ENCODE measurements around the gene ARAP3.

The ARAP3 gene

DNA sequence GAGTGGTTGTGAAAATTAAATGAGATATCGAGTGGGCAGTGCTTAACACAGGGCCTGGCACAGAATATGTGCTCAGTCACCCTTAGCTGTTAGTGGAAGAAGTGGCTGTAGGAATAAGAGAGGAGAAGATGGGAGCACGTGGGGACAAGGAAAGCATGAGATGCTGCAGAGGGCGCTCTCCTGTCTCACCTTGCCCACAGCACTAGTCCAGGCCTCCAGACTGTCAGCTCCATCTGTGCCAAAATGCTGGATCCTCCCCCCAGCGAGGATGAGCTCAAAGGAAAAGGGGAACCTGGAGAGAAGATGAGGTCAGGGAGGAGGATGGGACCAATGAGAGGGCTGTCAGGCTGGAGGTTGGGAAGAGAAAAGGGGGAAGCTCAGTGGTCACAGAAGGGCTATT, 12.5 kb downstream of the ARAP3 start:
- DNase-seq: no peak

DNA sequence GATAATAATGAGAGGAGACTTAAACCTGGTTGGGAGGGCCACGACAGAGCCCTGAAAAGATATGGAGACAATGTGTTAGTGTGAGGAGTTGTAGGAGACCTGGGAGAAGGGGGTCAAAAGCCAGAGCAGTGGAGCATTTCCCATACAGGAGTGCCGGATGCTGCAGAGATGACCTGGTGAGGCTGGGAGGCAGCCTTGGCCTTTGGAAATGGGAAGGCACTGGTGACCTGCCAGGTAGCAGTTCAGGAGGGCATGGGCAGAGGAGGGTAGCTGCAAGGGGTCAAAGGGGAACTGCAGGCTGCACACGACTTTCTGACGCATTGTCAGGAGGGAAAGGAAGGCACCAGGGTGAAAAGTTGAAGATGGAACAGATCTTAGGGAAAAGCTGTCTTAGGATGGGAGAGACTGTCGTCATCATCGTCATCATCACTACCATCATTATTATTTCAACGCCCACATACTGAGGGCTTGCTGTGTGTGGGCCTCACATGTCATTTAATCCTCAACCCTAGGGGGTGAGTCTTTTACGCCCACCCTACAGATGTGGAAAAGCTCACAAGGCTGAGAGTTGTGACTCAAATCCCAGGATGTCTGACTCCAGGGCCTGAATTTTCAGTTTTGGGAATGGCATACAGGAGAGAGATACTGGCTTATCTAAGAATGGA, 13.3 kb downstream of the ARAP3 start:
- no peak for DNase-seq

- DNase-seq: no peak
Measured at GRCh38 chr5:141665995-141666940, 15.8 kb downstream of the ARAP3 start.

DNA sequence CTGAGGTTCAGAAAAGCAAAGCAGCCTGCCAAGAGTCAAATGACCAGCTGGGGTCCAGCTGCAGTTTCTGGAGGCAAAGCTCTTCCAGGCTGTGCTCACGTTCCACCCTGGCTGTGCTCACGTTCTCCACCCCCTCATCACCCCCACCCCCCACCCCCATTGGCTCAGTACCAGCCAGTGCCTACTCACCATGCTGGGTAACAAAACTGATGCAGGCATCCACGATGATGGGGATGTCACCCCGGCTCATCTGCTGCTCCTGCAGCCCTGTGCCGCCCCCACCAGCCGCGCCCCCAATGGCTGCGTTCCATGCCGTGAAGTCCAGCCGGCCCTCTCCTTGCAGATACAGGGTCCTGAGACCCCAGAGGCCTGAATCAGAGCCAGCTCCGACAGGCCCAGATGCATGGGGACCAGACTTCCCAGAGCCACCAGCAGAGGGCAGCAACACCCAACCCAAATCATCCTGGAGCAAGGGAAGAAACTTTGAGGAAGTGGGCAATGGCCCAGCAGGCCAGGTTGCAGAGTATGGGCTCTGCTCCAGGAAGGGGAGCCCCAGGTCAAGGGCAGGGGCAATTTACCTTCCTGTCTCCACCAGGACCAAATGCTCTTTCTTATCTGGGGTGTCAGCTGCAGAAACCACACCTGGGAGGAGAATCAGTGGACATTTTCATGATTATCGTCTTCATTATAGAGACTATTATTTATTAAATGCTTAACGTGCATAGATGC, 17.1 kb downstream of the ARAP3 start:
- DNase-seq: peak; percentile 65

DNA sequence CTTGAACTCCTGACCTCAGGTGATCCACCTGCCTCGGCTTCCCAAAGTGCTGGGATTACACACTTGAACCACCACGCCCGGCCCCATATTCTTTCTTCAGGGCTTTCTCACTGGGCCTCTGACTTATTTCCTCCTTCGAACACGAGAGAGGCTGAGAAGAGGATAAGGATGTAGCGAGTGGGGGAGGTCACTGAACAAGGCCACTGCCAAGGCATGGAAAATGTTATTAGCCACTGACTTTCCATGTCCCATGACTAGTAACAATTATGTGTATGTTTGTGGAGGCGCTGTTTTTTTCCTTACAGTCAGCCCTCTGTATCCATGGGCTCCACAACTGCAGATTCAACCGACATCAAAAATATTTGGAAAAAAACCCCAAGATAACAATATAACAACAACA, 18.5 kb downstream of the ARAP3 start:
- no peak for DNase-seq

- DNase-seq: no peak
Measured at GRCh38 chr5:141662028-141662427, 20.0 kb downstream of the ARAP3 start.

- no peak for DNase-seq
Measured at GRCh38 chr5:141657937-141658545, 24.0 kb downstream of the ARAP3 start.

- DNase-seq: no peak
Measured at GRCh38 chr5:141657404-141657803, 24.6 kb downstream of the ARAP3 start.

- DNase-seq: no peak
Measured at GRCh38 chr5:141656396-141656795, 25.6 kb downstream of the ARAP3 start.

GRCh38 chr5:141655020-141655419, 27.0 kb downstream of the ARAP3 start:
- no peak for DNase-seq

GRCh38 chr5:141654298-141654697, 27.7 kb downstream of the ARAP3 start:
- no peak for DNase-seq

DNA sequence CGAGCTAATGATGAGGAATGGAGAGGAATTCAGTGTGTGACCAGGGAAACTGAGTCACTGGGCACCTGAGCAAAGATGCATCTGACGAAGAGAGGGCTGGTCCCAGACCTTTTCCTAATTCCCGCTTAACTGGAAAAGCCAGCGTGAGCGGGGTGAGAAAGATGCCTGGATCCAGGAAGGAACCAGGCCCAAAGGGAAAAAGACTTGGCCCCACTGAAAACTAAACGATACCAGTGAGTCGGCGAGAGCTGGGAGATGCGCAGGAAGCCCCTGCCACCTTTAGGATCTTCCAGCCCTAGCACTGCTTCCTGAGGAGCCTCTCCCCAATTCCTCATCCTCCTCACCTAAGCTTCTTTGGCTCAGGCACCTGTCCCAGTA, 30.3 kb downstream of the ARAP3 start:
- DNase-seq: no peak

DNA sequence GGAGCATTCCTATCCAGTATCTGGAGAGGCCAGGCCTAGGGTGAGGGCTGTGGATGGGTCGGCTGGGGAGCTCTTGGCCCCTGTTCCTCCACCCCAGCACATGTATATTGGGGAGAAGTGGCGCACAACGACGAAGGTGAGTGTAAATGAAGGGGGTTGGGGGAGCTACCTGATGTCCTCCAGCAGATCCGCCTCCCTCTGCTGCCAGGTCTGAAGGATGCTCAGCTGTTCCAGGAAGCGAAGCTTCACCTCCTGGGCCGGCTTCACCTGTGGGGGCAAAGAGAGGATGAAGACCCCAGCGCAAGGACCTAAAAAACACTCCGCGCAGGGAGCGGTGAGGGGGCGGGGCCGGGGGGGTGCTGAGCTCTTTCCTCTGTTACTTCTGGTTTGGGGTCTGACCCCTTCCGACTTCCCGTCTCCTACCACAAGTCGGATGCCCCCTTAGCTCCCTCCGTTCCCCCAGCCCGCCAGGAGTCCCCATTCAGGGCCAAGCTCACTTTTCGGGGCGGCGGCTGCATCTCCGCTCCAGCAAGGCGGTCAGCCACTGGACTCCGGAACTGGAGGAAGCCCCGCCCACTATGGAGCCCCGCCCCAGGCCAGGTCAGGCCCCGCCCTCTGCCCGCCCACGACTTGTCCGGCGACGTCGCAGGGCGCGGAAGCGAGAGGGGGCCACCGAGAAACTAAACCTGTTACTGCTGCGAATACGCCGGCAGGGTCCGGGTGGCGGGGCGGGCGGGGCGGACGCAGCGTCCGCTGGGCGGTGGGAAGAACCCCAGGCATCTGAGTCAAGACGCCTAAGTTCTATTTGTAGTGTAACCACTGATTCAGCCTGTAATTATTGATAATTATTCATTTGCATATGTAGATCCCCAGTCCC, 30.9 kb downstream of the ARAP3 start, which contains the start of gene FCHSD1:
FCHSD1 (minus strand) TSS at position 568 of the 877 bp plus-strand sequence; CDS start at position 518, 50 bp downstream.
- peak; percentile 74 for DNase-seq

DNA sequence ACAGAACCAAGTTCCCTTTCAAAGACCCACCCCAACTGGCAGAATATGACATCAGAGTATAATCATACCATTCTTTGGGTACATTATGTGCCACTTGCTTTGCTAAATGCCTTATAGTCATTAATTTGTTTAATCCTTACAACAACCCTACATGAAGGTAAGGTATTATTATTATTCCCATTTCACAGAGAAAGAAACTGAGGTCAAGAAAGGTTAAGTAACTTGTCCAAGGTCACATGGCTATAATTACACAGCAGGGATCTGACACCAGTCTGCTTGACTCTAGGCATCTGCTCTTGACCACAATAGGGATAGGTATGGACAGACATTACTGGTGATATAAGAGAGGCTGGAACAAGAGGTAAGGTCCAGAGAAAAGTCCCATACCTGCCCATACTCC, 32.1 kb downstream of the ARAP3 start:
- no peak for DNase-seq

- no peak for DNase-seq
Measured at GRCh38 chr5:141649056-141649688, 32.9 kb downstream of the ARAP3 start.

DNA sequence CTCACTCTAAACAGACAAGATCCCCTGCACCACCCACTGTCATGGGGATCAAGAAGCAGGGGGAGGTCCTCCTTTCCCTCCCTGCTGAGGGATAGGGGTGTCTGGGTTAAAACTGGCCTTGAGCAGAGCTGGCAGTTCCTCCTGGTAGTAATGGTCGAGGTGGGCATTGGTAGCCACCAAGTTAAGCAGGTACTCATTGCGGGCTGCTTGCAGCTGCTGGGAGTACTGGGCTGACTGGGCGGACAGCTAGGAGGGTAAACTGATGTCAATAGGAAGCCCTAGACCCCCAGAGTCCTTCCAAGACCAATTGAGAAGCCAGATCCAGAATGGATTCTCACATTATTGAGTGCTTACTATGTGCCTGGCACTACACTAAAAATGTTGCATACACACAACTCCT, 34.2 kb downstream of the ARAP3 start:
- DNase-seq: no peak

DNA sequence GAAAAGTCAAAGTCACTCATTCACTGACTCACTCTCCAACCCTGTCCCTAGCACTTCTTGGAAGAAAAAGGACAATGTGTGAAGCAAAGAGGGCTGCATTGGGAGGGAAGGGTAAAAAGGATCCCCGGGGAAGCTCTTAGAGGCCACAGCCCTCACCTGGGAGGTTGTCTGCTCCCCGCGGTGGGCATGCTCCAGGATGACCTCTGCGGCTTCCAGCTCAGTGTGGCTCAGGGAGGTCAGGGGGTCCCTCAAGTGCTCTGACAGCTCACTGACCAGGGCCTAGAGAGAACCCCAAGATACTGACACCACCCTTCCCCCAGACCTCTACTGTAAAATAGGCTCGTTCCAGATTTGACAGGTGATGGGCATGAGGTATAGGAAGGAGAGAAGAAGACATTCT, 34.8 kb downstream of the ARAP3 start:
- no peak for DNase-seq

GRCh38 chr5:141646026-141646425, 36.0 kb downstream of the ARAP3 start:
- DNase-seq: no peak

DNA sequence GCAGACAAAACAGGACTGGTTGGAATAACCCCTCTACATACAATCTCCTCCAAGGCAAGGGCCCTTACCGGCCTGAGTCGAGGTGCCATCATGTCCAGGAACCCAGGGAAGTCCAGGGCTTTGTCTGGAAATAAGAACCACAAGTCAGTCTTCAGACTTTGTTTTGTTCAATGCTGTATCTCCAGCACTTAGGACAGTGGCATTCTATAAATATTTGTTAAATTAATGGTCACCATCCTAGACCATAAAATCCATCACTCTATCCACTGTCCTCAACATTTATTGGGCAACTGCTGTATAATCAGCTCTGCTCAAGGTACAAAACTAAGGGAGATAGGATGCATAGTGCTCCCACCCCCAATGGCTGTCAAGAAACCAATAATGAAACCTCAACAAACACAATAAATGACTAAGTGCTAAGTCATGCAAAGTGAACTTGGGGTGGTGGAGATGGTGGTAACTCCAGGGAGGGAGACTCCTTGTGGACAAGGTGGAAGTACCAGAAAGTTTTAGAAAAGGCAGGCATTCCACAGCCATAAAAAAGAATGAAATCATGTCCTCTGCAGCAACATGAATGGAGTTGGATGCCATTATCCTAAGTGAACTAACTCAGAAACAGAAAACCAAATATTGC, 40.3 kb downstream of the ARAP3 start:
- DNase-seq: no peak

- DNase-seq: no peak
Measured at GRCh38 chr5:141640698-141641097, 41.3 kb downstream of the ARAP3 start.

DNA sequence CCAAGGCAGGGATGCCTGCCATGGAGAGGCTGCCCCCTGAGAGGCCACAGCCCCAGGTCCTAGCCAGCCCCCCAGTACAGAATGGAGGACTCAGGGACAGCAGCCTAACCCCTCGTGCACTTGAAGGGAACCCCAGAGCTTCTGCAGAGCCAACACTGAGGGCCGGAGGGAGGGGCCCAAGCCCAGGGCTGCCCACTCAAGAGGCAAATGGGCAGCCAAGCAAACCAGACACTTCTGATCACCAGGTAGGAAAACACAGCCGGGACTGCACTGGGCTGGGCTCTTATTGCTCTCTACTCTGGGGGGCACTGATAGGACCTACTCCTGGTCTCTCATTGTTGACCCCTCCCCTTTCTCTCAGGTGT, 42.0 kb downstream of the ARAP3 start:
- no peak for DNase-seq

All from activated effector memory CD4-positive, alpha-beta T cell treated with Interleukin-2 at 50 U/mL for 16 hours (primary cell).